Kasumi-1 (cell line): ENCODE measurements around the gene KRTAP4-6.
"Not testable (repeated sequence)": the region's sequence is repeated elsewhere in the genome, so short reads cannot be mapped to it uniquely, and the experiment has no call there.

Source experiments
- DNase-seq, 2 experiments: peaks; one replicate each; lab custom pipeline; 2025; lab: John Stamatoyannopoulos, UW

The KRTAP4-6 gene

GRCh38 chr17:41147531-41148204, 7.3 kb upstream of the KRTAP4-6 start:
- no peak for DNase-seq

- no peak for DNase-seq
These were observed 4.9 kb upstream of the KRTAP4-6 start for GRCh38 chr17:41145261-41145660.

- DNase-seq = no peak
These were observed 4.5 kb upstream of the KRTAP4-6 start for GRCh38 chr17:41144846-41145245.

GRCh38 chr17:41141361-41141760, 1.0 kb upstream of the KRTAP4-6 start:
- DNase-seq = no peak

GRCh38 chr17:41139865-41140264, 479 bp downstream of the KRTAP4-6 start:
- not testable (repeated sequence) for DNase-seq

- no peak for DNase-seq
These were observed 6.2 kb downstream of the KRTAP4-6 start for GRCh38 chr17:41133880-41134735.

- DNase-seq = no peak
These were observed 8.4 kb downstream of the KRTAP4-6 start for GRCh38 chr17:41131979-41132378.

GRCh38 chr17:41127371-41127770, 13.0 kb downstream of the KRTAP4-6 start:
- no peak for DNase-seq

- DNase-seq = no peak
These were observed 13.9 kb downstream of the KRTAP4-6 start for GRCh38 chr17:41126412-41126811.

- DNase-seq = no peak
These were observed 15.3 kb downstream of the KRTAP4-6 start for GRCh38 chr17:41125064-41125463.

- DNase-seq = not testable (repeated sequence)
These were observed 16.4 kb downstream of the KRTAP4-6 start, which contains the start of gene KRTAP4-12 for GRCh38 chr17:41123991-41124371. TSS of gene KRTAP4-12 (minus strand) at chr17:41124182. CDS start at chr17:41124122, 60 bp downstream.

GRCh38 chr17:41123292-41123990, 16.9 kb downstream of the KRTAP4-6 start:
- not testable (repeated sequence) for DNase-seq

- no peak for DNase-seq
These were observed 18.6 kb downstream of the KRTAP4-6 start for GRCh38 chr17:41121742-41122141.

- DNase-seq = peak; percentile 56 to 59
These were observed 20.4 kb downstream of the KRTAP4-6 start for GRCh38 chr17:41119696-41120690.

- DNase-seq = no peak
These were observed 21.6 kb downstream of the KRTAP4-6 start for GRCh38 chr17:41118721-41119120.

GRCh38 chr17:41117846-41118386, 22.4 kb downstream of the KRTAP4-6 start, which contains the start of gene KRTAP4-11:
TSS of gene KRTAP4-11 (minus strand) at chr17:41118373. CDS start at chr17:41118315, 58 bp downstream.
- DNase-seq = not testable (repeated sequence)

GRCh38 chr17:41116297-41116696, 24.0 kb downstream of the KRTAP4-6 start:
- DNase-seq = no peak

- no peak for DNase-seq
These were observed 29.0 kb downstream of the KRTAP4-6 start for GRCh38 chr17:41111151-41111885.

- not testable (repeated sequence) for DNase-seq
These were observed 31.5 kb downstream of the KRTAP4-6 start for GRCh38 chr17:41108728-41109386.
